ENCODE results near the gene MADD. TPM values are rescaled to one million over a fixed set of nuclear protein-coding genes. Genes with fewer than 3 reads are reported as not detected.
A peak's percentile ranks its signal among the peaks of the same experiment; 100 is the strongest.
"Not testable (repeated sequence)": the region's sequence is repeated elsewhere in the genome, so short reads cannot be mapped to it uniquely, and the experiment has no call there.

Gene MADD
- total and polyA plus RNA-seq, 4 donors = 46.4 to 130 (median 90.9) TPM

- Histone ChIP-seq H3K27me3 (ENCODE audit: control insufficient read depth, insufficient read depth, low read length) (no peaks in the 10 kb centered on the region), H3K9me3 (ENCODE audit: control insufficient read depth, insufficient read depth, low read length) (peaks cover 2% of the 10 kb centered on the region), H3K4me1 (ENCODE audit: control insufficient read depth, insufficient read depth, low read length) (peaks cover 18% of the 10 kb centered on the region), H3K4me3 (ENCODE audit: low read depth, low read length) (no peak overlapping the region), H3K27ac (ENCODE audit: low read depth, low read length) (peak overlapping the region; percentile 10), H3K36me3 (ENCODE audit: control insufficient read depth, insufficient read depth, low read length) (peaks cover 71% of the 10 kb centered on the region)
- DNase-seq (ENCODE audit: low read depth in 4 of 6, low spot score in 6 of 6) = no peak
- no CpG with 5 or more reads among the region's 1 CpG for whole genome bisulfite sequencing (ENCODE audit: insufficient coverage)
Observed at GRCh38 chr11:47306484-47306844, 36.5 kb downstream of the MADD start.

- no peak overlapping the region for H3K27ac ChIP-seq (ENCODE audit: low read depth, low read length)
- H3K36me3 ChIP-seq (ENCODE audit: control insufficient read depth, insufficient read depth, low read length) = peaks cover 77% of the 10 kb centered on the region
- 73% methylated on average over 4 of the region's 6 CpGs for WGBS (ENCODE audit: insufficient coverage)
Observed at GRCh38 chr11:47308050-47308823, 38.3 kb downstream of the MADD start.

GRCh38 chr11:47314992-47315391, 45.1 kb downstream of the MADD start:
- Histone ChIP-seq H3K9me3 (ENCODE audit: control insufficient read depth, insufficient read depth, low read length) (no peaks in the 10 kb centered on the region), H3K4me1 (ENCODE audit: control insufficient read depth, insufficient read depth, low read length) (no peaks in the 10 kb centered on the region), H3K4me3 (ENCODE audit: low read depth, low read length) (no peak overlapping the region), H3K36me3 (ENCODE audit: control insufficient read depth, insufficient read depth, low read length) (peaks cover 65% of the 10 kb centered on the region), H3K27ac (ENCODE audit: low read depth, low read length) (no peak overlapping the region), H3K27me3 (ENCODE audit: control insufficient read depth, insufficient read depth, low read length) (no peaks in the 10 kb centered on the region)
- no peak for DNase-seq (ENCODE audit: low read depth in 4 of 6, low spot score in 6 of 6)
- no CpG with 5 or more reads among the region's 5 CpGs for WGBS (ENCODE audit: insufficient coverage)

More at GRCh38 chr11:47308050-47308823, 38.3 kb downstream of the MADD start:
- Histone ChIP-seq H3K4me1 (ENCODE audit: control insufficient read depth, insufficient read depth, low read length) (peaks cover 18% of the 10 kb centered on the region), H3K27me3 (ENCODE audit: control insufficient read depth, insufficient read depth, low read length) (no peaks in the 10 kb centered on the region), H3K4me3 (ENCODE audit: low read depth, low read length) (no peak overlapping the region), H3K9me3 (ENCODE audit: control insufficient read depth, insufficient read depth, low read length) (no peaks in the 10 kb centered on the region)
- DNase-seq (ENCODE audit: low read depth in 4 of 6, low spot score in 6 of 6) = no peak

- H3K4me1 ChIP-seq (ENCODE audit: control insufficient read depth, insufficient read depth, low read length); DNase-seq (ENCODE audit: low read depth in 4 of 6, low spot score in 6 of 6); H3K27ac ChIP-seq (ENCODE audit: low read depth, low read length); H3K4me3 ChIP-seq (ENCODE audit: low read depth, low read length); H3K9me3 ChIP-seq (ENCODE audit: control insufficient read depth, insufficient read depth, low read length); H3K27me3 ChIP-seq (ENCODE audit: control insufficient read depth, insufficient read depth, low read length): not testable (repeated sequence)
- 92% methylated on average over 6 of the region's 8 CpGs for WGBS (ENCODE audit: insufficient coverage)
- peaks cover 61% of the 10 kb centered on the region for H3K36me3 ChIP-seq (ENCODE audit: control insufficient read depth, insufficient read depth, low read length)
Observed at GRCh38 chr11:47316501-47316900, 46.6 kb downstream of the MADD start.

GRCh38 chr11:47317064-47317828, 47.3 kb downstream of the MADD start:
- no CpG with 5 or more reads among the region's 5 CpGs for WGBS (ENCODE audit: insufficient coverage)
- DNase-seq (ENCODE audit: low read depth in 4 of 6, low spot score in 6 of 6) = peak in 2 of 6 donors; percentile 17 to 38

GRCh38 chr11:47318166-47318565, 48.2 kb downstream of the MADD start:
- DNase-seq (ENCODE audit: low read depth in 4 of 6, low spot score in 6 of 6) = no peak
- Histone ChIP-seq H3K4me3 (ENCODE audit: low read depth, low read length) (no peak overlapping the region), H3K27me3 (ENCODE audit: control insufficient read depth, insufficient read depth, low read length) (no peaks in the 10 kb centered on the region), H3K36me3 (ENCODE audit: control insufficient read depth, insufficient read depth, low read length) (peaks cover 65% of the 10 kb centered on the region), H3K27ac (ENCODE audit: low read depth, low read length) (no peak overlapping the region), H3K4me1 (ENCODE audit: control insufficient read depth, insufficient read depth, low read length) (no peaks in the 10 kb centered on the region), H3K9me3 (ENCODE audit: control insufficient read depth, insufficient read depth, low read length) (no peaks in the 10 kb centered on the region)
- WGBS (ENCODE audit: insufficient coverage) = no CpG with 5 or more reads among the region's 2 CpGs

More at GRCh38 chr11:47317064-47317828, 47.3 kb downstream of the MADD start:
- Histone ChIP-seq H3K36me3 (ENCODE audit: control insufficient read depth, insufficient read depth, low read length) (peaks cover 61% of the 10 kb centered on the region), H3K4me3 (ENCODE audit: low read depth, low read length) (no peak overlapping the region), H3K9me3 (ENCODE audit: control insufficient read depth, insufficient read depth, low read length) (no peaks in the 10 kb centered on the region), H3K4me1 (ENCODE audit: control insufficient read depth, insufficient read depth, low read length) (no peaks in the 10 kb centered on the region), H3K27ac (ENCODE audit: low read depth, low read length) (no peak overlapping the region), H3K27me3 (ENCODE audit: control insufficient read depth, insufficient read depth, low read length) (no peaks in the 10 kb centered on the region)

GRCh38 chr11:47324520-47324919, 54.6 kb downstream of the MADD start:
- Histone ChIP-seq H3K27ac (ENCODE audit: low read depth, low read length) (no peak overlapping the region), H3K4me3 (ENCODE audit: low read depth, low read length) (no peak overlapping the region), H3K27me3 (ENCODE audit: control insufficient read depth, insufficient read depth, low read length) (no peaks in the 10 kb centered on the region), H3K4me1 (ENCODE audit: control insufficient read depth, insufficient read depth, low read length) (no peaks in the 10 kb centered on the region), H3K9me3 (ENCODE audit: control insufficient read depth, insufficient read depth, low read length) (no peaks in the 10 kb centered on the region), H3K36me3 (ENCODE audit: control insufficient read depth, insufficient read depth, low read length) (peaks cover 29% of the 10 kb centered on the region)
- DNase-seq (ENCODE audit: low read depth in 4 of 6, low spot score in 6 of 6) = no peak
- 93% methylated on average over 11 of the region's 12 CpGs for WGBS (ENCODE audit: insufficient coverage)

GRCh38 chr11:47325271-47326041, 55.5 kb downstream of the MADD start:
- Histone ChIP-seq H3K4me1 (ENCODE audit: control insufficient read depth, insufficient read depth, low read length) (peaks cover 4% of the 10 kb centered on the region), H3K27ac (ENCODE audit: low read depth, low read length) (no peak overlapping the region), H3K4me3 (ENCODE audit: low read depth, low read length) (no peak overlapping the region), H3K36me3 (ENCODE audit: control insufficient read depth, insufficient read depth, low read length) (peaks cover 24% of the 10 kb centered on the region), H3K27me3 (ENCODE audit: control insufficient read depth, insufficient read depth, low read length) (no peaks in the 10 kb centered on the region), H3K9me3 (ENCODE audit: control insufficient read depth, insufficient read depth, low read length) (no peaks in the 10 kb centered on the region)
- DNase-seq (ENCODE audit: low read depth in 4 of 6, low spot score in 6 of 6) = no peak
- WGBS (ENCODE audit: insufficient coverage) = 91% methylated on average over 13 of the region's 15 CpGs

GRCh38 chr11:47326198-47326597, 56.3 kb downstream of the MADD start:
- peaks cover 24% of the 10 kb centered on the region for H3K36me3 ChIP-seq (ENCODE audit: control insufficient read depth, insufficient read depth, low read length)
- DNase-seq (ENCODE audit: low read depth in 4 of 6, low spot score in 6 of 6) = no peak
- H3K9me3 ChIP-seq (ENCODE audit: control insufficient read depth, insufficient read depth, low read length) = no peaks in the 10 kb centered on the region
- no peaks in the 10 kb centered on the region for H3K27me3 ChIP-seq (ENCODE audit: control insufficient read depth, insufficient read depth, low read length)
- no peak overlapping the region for H3K4me3 ChIP-seq (ENCODE audit: low read depth, low read length)
- no peak overlapping the region for H3K27ac ChIP-seq (ENCODE audit: low read depth, low read length)
- whole genome bisulfite sequencing (ENCODE audit: insufficient coverage) = 97% methylated on average over 6 of the region's 12 CpGs
- H3K4me1 ChIP-seq (ENCODE audit: control insufficient read depth, insufficient read depth, low read length) = peaks cover 4% of the 10 kb centered on the region

Data from spinal cord (tissue), 10 donors.